Hepatocyte (in vitro differentiated cells): ENCODE data around the gene SNTB2.

Source experiments
- CTCF ChIP-seq: fragments of 200-600 bp; sonication (generic); IDR thresholded peaks from 2 replicates; pipeline ENCODE4 v1.5.1; 2016; ENCODE audit warnings: antibody characterized with exemption, mild to moderate bottlenecking; ENCODE audit not compliant: poor library complexity
- EZH2 ChIP-seq: fragments of 200-600 bp; sonication (generic); IDR thresholded peaks from 2 replicates; pipeline ENCODE4 v1.6.1; 2016; ENCODE audit warnings: antibody characterized with exemption, mild to moderate bottlenecking, borderline replicate concordance
- EZH2phosphoT487 ChIP-seq: fragments of 200-600 bp; sonication (generic); IDR thresholded peaks from one replicate; pipeline ENCODE4 v1.6.1; 2018; ENCODE audit warnings: antibody characterized with exemption, mild to moderate bottlenecking, low read depth, moderate library complexity; ENCODE audit not compliant: unreplicated experiment, severe bottlenecking

DNA sequence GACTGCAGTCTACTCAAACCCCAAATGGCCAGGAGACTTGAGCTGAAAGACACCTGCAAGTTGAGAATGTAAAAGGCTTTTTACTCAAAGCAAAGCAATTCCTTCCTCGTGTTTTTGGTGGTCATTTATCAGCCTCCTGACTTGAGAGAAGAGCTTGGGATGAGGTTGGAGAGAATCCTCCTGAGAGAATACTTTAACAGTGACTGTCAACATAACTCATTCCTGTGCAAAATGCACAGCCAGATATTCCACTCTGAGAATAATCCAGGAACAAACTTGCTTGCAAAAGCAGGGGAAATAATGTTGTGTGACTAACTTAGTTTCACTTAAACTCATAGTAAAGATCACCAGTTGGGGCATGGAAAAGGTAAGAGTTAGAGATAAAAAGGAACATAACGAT, 53.4 kb downstream of the SNTB2 start:
- no peak for TF ChIP-seq CTCF
- TF ChIP-seq EZH2 = no peak
- no peak for TF ChIP-seq EZH2phosphoT487
